TTC549 (cell line): Measurements from ENCODE around the gene SDR42E1.
"Not testable (repeated sequence)": the region's sequence is repeated elsewhere in the genome, so short reads cannot be mapped to it uniquely, and the experiment has no call there.

Experiments
- FAIRE-seq: peaks from 2 replicates; lab custom pipeline; 2012; peaks lifted over from hg19 to GRCh38; lab: Jason Lieb, UNC

The SDR42E1 gene

DNA sequence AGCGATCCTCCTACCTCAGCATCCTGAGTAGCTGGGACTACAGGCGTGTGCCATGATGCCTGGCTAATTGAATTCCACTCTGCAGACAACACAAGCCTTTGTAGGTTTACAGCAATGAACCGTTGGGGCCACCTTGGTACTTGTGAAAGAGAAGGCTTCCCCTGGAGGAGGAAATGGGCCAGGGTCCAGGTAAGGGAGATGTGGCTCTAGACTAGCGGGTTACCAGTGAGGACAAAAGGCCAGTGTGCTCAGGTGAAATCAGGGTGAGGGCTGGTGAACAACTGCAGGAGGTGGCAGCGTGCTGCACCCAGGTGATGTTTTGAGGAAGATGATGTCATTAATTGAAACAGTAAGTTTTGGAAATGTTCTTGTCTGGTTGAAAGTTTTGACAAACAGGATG is 6.7 kb downstream of the SDR42E1 start:
- no peak for FAIRE-seq

DNA sequence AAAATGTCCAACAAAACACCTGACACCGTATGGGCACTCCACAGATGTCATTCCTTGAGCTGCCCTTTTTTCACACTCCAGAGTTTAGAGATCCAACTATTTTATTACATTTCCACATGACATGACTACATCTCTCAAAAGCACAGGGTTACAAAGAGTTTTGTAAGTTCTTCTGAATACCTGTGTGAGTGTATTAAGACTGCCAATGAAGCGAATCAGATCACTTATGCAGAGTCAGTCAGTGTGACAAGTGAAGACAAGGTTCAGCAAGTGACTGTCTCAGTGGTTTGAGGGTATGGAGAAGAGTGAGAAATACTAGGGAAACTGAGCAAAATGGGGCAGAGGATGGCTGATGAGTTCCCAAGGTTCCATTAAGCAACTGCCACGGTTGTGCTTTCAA is 8.4 kb downstream of the SDR42E1 start:
- FAIRE-seq, result no peak

DNA sequence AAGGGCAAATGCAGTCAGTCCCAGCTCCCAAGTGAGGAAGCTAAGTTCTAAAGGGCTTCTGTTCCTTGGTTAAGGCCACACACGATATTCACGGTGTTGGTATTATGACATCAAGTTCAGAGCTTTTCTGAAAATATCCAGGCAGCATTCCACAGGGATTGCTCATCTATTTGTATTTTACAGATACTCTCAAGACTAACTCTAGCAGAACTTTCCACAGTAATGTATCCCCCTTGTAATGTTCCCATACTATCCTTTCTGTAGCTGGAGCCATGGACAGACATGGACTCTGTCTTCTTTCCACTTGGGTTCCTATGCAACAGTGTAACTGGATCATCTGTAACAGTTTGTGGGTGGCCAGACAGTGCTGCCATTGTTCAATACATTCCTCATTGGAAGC is 13.5 kb downstream of the SDR42E1 start:
- no peak for FAIRE-seq

DNA sequence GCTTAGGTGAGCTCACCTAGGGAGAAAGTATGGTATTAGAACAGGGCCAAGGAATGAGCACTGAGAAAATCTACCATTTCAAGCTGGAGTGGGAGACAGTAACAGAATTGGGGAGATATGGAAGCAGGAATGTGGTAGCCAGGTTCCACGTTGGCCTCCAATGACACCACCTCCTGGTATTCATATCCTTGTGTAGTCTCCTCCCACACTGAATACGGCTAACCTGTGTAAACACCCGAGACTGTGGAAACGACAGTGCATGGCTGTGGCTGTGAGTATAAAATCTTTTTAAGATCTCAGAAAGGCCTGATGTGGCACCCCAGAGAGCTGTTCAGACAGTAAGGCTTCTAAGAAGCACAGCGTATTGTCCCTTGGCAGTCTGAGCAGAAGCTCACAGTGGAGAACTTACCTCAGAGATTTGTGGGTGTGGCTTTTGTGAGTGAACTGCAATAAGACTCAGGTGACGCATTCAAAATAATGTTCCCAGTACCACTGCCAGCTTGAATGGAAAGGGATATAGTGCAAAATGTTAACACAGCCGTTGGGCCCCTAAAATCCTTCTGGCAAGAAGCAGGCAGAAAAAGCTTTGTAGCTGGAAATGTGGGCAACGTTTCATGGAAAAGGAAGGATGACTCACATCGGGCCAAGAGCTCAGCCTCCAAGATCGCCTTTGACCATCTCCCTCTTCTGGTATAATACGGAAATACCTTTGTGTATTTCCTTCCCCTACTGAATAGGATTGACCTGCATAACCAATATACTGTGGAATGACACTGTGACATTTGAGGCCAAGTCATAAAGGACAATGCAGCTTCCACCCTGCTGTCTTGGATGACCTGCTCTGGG is 14.4 kb downstream of the SDR42E1 start:
- no peak for FAIRE-seq

DNA sequence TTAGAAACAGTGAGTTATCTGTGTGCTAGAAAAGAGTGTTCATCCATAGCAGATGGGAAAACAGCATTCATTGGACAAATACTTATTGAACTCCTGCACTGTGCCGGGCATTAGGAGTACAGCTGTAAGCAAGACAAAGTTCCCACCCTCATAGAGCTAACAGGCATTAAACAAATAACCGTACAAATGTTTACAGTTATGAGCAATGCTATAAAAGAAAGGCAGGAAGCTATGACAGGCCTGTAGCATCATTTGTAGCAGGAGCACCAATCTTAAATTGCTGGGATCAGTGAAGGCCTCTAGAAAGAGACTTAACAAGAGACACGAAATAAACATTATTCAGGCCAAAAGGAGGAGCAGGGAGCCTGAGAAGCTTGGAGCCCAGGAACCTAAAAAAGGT is 15.6 kb downstream of the SDR42E1 start:
- no peak for FAIRE-seq

DNA sequence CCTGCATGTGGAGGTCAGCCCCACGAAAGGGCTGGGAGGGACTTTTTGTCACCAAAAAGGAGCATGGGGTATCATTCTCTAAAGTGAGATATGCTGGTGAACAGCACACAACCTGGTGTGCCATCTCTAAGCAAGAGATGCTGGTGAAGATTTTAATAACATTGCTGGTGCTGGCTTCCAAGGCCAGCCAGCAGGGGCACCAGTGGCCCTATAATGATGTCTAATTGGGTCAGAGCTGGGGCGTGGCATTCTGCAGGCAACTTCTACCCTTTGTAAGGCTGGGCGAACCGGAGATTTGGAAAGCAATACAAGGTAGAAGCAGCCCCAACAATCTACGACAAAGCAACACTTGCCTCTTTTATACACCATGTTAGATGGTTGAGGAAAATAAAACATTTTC is 16.8 kb downstream of the SDR42E1 start:
- FAIRE-seq, result no peak

DNA sequence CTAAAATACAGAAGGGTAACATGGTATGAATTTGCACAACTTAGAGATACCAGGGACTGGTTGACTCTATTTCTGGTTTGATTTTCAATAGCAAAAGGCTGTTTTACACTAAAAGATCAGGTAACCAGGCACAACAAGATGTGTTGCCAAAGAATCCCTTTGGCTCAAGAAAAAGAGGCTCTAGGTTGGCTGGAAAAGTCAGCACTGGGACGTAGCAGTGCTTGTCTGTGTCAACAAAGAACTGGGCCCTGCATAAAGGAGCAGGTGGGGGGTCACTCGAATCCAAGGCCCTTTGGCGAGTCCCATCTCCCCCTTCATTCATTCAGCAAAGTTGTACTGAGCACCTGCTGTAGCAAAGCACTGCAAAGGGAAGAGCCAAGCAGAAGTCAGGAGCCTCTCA is 18.4 kb downstream of the SDR42E1 start:
- no peak for FAIRE-seq

DNA sequence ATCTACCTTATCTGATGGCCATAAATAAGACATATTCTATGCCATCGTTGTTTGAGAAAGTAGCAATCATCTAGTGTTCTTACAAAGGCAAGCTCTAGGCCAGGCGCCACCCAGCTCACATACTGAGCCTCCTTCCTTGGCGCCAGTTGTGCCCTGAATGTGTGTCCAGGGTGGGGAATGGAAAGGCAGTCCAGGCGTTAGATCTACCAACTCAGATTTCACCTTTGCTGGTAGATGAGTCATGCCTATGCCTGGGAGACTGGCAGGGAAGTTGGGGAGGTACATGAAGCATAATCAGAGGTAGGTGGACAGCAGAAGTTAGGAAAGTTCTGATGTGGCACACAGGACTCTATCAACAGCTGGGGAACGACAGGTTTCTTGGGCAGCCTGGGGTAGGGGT is 23.6 kb downstream of the SDR42E1 start:
- FAIRE-seq, result no peak

DNA sequence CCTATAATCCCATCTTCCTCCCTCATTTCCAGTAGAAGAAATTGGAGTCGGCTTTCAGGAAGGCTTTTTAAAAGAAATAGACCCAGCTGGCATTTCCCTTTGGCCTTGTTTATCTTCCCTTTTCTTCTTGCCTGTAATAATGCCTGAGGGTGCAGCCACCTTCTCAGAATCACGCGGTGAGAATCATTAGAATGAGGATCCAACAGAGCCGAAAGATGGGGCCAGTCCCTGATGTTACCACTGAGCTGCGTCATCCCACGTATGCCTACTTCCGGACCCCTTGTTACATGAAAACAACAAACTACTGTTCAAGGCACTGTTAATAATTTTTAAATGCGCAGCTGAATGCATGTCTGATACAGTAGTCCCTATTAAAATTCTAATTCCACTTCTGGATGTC is 24.1 kb downstream of the SDR42E1 start:
- no peak for FAIRE-seq

DNA sequence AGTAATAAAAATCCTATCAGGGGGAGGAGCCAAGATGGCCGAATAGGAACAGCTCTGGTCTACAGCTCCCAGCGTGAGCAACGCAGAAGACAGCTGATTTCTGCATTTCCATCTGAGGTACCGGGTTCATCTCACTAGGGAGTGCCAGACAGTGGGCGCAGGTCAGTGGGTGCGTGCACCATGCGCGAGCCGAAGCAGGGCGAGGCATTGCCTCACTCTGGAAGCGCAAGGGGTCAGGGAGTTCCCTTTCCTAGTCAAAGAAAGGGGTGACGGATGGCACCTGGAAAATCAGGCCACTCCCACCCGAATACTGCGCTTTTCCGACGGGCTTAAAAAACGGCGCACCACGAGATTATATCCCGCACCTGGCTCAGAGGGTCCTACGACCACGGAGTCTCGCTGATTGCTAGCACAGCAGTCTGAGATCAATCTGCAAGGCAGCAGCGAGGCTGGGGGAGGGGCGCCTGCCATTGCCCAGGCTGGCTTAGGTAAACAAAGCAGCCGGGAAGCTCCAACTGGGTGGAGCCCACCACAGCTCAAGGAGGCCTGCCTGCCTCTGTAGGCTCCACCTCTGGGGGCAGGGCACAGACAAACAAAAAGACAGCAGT is 33.8 kb downstream of the SDR42E1 start:
- FAIRE-seq, result not testable (repeated sequence)

DNA sequence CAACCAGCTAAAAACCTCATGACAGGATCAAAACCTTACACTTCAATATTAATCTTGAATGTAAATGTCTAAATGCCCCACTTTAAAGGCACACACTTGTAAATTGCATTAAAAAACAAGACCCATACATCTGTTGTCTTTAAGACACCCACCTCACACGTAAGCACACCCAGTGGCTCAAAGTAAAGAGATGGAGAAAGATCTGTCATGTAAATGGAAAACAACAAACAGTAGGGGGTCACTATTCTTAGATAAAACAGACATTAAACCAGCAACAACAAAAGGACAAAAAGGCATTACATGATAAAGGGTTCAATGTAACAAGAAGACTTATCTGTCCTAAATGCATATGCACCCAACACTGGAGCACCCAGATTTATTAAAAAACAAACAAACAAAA is 35.6 kb downstream of the SDR42E1 start:
- FAIRE-seq, result no peak

DNA sequence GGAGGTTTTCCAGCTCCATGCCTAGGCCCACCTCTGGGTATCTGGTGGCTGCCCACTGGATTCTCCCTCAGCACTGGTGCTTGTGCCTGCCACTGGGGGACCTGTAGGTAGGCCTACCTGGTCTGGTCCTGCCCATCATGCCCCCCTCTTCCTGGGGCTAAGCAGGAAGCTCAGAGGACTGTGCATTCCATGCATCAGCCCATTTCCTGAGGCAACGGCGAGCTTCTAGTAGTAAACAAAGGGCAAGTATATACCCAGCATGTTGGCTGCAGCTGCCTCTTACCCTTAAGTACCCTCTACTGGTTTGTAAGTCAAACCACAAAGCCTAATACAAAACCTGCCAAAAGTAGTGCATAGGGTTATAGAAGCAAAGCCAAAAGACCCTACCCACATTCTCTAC is 37.5 kb downstream of the SDR42E1 start:
- no peak for FAIRE-seq

DNA sequence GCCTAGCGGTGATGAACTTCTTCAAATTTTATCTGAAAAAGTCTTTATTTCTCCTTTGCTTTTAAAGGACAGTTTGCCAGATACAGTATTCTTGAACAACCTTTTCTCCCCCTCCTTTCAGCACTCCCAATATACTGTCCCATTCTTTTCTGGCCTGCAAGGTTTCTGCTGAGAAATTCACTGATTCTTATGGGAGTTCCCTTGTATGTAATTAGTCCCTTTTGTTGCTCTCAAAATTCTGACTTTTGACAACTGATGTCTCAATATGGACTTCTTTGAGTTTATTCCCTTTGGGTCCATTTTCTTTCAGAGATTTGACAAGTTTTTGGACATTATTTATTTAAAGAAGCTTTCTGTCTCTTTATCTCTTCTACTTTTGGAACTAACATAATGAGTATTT is 39.4 kb downstream of the SDR42E1 start:
- no peak for FAIRE-seq

DNA sequence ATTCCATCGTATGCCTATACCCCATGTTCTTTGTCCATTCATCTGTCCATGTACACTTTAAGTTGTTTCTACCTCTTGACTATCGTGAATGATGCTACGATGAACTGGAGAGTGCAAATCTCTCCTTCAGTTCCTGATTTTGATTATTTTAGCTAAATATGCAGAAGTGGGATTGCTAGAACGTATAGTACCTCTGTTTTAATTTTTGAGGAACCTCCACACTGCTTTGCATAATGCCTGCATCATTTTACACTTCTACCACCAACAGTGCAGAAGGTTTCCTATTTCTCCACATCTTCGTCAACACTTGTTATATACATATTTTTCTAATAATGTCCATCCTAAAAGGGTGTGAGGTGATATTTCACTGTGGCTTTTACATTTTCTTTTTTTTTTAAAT is 43.9 kb downstream of the SDR42E1 start:
- FAIRE-seq, result no peak

DNA sequence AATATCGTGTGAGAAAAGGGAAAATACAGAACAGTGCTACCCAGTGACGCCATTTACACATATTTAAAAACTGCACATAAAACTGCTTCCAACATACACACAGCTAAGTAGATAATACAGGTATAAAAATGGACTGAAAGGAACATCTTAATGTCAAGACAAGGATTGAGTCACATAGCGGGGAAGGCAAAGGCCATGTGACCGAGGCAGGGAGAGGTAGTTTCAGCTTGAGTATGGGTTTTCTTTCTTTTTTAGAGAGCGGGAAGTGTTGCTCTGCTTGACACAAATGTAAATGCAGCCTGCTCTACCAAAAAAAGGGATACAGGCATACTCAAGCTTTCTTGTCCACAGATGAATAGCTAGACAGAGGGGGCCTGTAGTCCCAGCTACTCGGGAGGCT is 46.5 kb downstream of the SDR42E1 start:
- no peak for FAIRE-seq

DNA sequence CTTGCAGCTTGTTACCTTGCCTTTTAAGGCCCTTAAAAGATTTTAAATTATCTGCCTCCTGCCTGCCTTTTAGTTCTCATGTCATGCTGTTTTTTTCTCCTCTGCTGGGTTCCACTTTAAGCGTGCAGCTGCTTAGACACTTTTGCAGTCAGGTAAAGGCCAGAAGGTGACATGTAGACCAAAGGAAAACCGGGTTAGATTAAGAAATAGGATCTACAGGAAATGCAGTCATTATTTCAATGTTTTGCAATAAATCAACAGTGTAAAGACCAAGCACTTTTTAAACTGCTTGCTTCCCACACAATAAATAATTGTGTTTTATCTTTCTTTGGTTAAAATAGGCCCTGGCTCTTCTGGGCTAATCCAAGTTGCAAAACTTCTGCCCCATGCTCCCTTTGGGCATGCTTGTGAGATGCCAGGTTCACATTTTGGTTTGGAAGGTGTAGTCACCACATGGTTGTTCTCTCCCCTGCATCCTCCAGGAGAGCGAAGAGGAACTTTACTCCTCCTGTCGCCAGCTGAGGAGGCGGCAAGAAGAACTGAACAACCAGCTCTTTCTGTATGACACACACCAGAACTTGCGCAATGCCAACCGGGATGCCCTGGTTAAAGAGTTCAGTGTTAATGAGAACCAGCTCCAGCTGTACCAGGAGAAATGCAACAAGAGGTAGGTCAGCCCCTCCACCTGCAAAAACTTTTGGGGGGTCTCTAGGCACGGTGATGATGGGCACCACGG is 54.9 kb downstream of the SDR42E1 start:
- no peak for FAIRE-seq

DNA sequence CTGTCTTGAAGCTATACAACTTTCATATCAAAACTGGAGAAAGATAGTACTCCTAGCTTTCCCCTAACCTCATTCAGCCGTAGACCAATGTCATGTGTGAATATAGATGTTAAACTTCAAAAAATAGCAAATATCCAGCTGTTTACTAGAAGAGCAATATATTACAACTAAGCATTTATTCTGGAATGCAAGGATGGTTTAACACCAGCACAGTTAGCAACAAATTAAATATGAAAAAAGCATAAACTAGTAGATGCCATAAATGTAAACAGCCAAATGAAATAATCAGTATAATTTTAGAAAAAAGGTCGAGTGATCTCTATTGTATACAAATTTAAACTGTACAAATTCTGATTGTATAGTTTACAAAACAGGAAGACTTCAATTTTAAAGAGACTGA is 59.7 kb downstream of the SDR42E1 start:
- FAIRE-seq, result no peak

DNA sequence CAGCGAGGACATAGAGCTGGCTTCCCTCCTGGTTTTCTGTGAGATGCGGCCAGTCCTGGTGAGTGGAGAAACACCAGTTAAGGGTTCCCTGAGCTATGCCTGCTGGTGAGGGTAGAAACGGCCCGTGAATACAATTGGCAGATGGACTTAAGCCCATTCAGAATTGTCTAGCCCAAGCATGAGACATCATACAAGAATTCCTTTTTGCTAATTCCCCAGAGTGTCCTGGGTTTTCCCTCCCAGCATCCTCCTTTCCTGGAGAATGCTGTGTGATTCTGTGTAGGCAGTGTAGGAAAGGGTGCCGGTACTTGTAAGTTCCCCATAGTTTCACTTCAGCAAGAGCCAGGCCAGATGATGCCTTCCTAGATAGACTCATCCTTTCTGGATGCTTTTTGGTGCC is 65.1 kb downstream of the SDR42E1 start:
- no peak for FAIRE-seq

DNA sequence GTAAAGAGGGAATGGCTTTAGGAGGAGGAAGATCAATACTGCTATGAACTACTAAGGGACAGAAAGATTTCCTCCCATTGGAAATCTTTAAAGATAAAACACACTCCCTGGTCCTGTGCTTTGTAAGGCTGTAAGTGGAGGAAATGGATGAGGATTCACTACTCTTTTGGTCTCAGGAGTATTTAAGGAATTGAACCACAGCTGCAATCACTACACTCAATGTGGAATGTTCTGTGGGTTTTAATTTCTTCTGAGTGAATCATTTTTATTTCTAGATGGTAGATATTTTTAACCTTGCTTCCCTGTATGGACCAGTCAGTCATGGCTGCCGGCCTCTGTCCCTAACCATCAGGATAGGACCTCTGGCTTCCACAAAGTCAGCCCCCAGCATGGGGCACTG is 65.6 kb downstream of the SDR42E1 start:
- no peak for FAIRE-seq

DNA sequence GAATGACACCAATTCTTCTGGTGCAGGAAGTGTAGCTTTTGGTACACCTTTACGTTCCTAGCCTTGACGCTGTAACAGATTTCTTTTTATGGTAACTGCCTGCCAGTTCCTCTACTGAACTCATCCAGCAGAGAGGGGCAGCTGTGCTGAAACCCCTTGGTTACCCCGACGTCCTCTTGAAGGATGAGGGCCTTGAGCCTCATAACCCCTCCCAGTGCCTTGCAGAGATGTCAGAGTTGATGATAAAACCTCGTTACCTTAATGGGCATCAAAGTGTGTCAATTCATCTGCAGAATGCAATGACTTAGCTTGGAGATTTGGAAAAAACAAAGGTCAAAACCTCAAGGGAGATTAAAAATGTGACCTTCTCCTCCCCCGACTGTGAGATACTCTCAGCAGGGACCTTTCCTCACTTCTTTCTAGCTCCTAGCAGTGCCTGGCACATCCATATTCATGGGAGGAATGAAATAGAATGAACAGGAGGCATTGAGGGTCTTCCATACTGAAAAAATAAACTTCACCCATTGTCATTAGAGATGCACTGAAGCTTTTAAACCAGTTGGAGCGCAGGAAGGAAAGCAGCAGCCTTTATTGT is 69.2 kb downstream of the SDR42E1 start:
- FAIRE-seq, result no peak

DNA sequence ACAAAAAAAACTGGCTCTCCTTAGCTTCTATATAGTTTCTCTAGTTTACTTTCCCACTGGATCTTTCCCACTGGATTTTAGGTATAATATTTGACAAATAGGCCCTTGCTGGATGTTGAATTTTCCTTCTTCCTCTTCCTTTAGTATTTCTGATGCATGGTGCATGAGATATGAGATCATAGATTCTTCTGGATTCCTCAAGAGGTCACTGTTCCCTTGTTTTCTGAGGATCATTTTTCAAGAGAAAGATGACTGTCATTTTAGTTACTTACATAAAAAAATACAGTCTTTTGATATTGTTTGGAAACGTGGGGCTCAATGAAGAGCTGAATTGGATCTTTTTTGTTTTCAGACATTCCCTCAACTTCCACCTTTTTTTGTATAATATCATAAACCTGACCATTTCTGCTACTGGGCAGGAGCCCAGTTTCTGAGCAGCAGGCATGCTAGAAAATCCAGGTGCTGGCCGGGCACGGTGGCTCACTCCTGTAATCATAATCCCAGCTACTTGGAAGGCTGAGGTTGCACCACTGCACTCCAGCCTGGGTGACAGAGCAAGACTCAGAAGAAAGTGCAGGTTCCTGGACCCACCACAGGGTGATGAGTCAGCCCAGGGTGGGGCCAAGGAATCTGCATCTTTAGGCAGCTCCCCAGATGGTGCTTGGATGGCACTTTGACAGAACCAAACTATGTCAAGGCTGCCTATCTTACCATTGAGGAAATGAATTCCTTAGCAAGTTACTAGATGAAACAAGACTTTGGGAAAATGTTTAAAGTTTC is 70.3 kb downstream of the SDR42E1 start:
- FAIRE-seq, result no peak
